Kidney epithelial cell (primary cell): ENCODE data around the gene MVB12B. TPM values are rescaled to one million over a fixed set of nuclear protein-coding genes. Genes with fewer than 3 reads are reported as not detected.
"Not testable (repeated sequence)": the region's sequence is repeated elsewhere in the genome, so short reads cannot be mapped to it uniquely, and the experiment has no call there.

Experiments
- DNase-seq: peaks from one replicate; pipeline ENCODE4 v3.0.0-alpha.2; 2010; ENCODE audit warnings: low read depth
- H3K27me3 ChIP-seq: 2 replicates; pipeline ENCODE4 v1.6.0; 2011; ENCODE audit warnings: low read length; ENCODE audit not compliant: control insufficient read depth, insufficient read depth
- H3K36me3 ChIP-seq: 2 replicates; pipeline ENCODE4 v1.5.1; 2011; ENCODE audit warnings: low read length; ENCODE audit not compliant: control insufficient read depth, insufficient read depth
- H3K4me3 ChIP-seq: 2 replicates; pipeline ENCODE4 v1.5.1; 2011; ENCODE audit warnings: low read depth, mild to moderate bottlenecking, control low read depth, low read length
- CTCF ChIP-seq: IDR thresholded peaks from 2 replicates; pipeline ENCODE4 v1.5.1; 2011; ENCODE audit warnings: mild to moderate bottlenecking, moderate library complexity, low read length, control low read depth, inconsistent platforms; ENCODE audit not compliant: insufficient read depth, poor library complexity, severe bottlenecking
- total RNA-seq: library from RNA; depleted of rRNA; stranded (reverse); fragments of >200 nt; gene quantifications from 2 replicates; pipeline ENCODE4 v1.2.3, GENCODE V29; 2015

MVB12B gene
- total RNA-seq, 1 donor from 2014 or later = 13.1 TPM

- Histone ChIP-seq H3K36me3 (no peaks in the 10 kb centered on the region), H3K27me3 (peaks cover 13% of the 10 kb centered on the region), H3K4me3 (no peak overlapping the region)
- TF ChIP-seq CTCF = no peak
- no peak for DNase-seq
These were observed 221.7 kb downstream of the MVB12B start for GRCh38 chr9:126548312-126548711.

- DNase-seq = no peak
These were observed 222.8 kb downstream of the MVB12B start for GRCh38 chr9:126549246-126550006.

GRCh38 chr9:126550891-126551351 lies 224.3 kb downstream of the MVB12B start:
- no peak for TF ChIP-seq CTCF

More at GRCh38 chr9:126549246-126550006, 222.8 kb downstream of the MVB12B start:
- H3K27me3 ChIP-seq = peaks cover 13% of the 10 kb centered on the region
- no peaks in the 10 kb centered on the region for H3K36me3 ChIP-seq
- no peak for TF ChIP-seq CTCF
- no peak overlapping the region for H3K4me3 ChIP-seq

GRCh38 chr9:126551812-126552211 lies 225.2 kb downstream of the MVB12B start:
- no peaks in the 10 kb centered on the region for H3K36me3 ChIP-seq

More at GRCh38 chr9:126550891-126551351, 224.3 kb downstream of the MVB12B start:
- no peak overlapping the region for H3K4me3 ChIP-seq
- H3K27me3 ChIP-seq = peaks cover 13% of the 10 kb centered on the region
- no peak for DNase-seq
- no peaks in the 10 kb centered on the region for H3K36me3 ChIP-seq

DNA sequence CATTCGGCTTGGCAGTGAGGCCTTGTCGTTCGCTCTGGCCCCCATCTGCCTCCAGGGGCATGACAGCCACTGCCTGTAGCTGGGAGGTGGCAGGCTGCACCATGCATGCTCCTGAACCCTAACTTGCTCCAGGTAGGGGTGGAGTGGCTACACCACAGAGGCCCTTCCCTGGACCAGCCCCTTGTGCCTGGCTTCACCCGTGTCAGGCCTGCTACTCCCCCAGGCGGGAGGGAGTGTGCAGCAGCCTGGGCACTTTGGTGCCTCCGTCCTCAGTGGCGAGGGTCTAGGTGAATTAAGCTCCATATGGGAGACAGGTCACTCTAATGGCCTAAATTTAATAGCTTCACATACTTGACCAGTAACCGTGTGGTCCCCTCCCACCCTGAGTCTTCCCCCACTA lies 227.7 kb downstream of the MVB12B start:
- Histone ChIP-seq H3K27me3 (peaks cover 14% of the 10 kb centered on the region), H3K4me3 (no peak overlapping the region), H3K36me3 (no peaks in the 10 kb centered on the region)
- no peak for DNase-seq
- no peak for TF ChIP-seq CTCF

More at GRCh38 chr9:126551812-126552211, 225.2 kb downstream of the MVB12B start:
- TF ChIP-seq CTCF = no peak
- peaks cover 14% of the 10 kb centered on the region for H3K27me3 ChIP-seq
- H3K4me3 ChIP-seq = no peak overlapping the region
- no peak for DNase-seq

DNA sequence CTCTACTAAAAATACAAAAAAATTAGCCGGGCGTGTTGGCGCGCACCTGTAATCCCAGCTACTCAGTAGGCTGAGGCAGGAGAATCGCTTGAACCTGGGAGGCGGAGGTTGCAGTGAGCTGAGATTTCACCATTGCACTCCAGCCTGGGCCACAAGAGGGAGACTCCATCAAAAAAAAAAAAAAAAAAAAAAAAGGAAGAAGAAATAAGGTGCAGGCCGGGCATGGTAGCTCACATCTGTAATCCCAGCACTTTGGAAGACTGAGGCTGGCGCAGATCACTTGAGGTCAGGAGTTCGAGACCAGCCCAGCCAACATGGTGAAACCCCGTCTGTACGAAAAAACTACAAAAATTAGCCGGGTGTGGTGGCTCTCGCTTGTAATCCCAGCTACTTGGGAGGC lies 228.8 kb downstream of the MVB12B start:
- H3K4me3 ChIP-seq, DNase-seq, H3K36me3 ChIP-seq: not testable (repeated sequence)
- H3K27me3 ChIP-seq = peaks cover 12% of the 10 kb centered on the region
